HCT116 (cell line): ENCODE measurements around the gene RIMKLA. TPM values are rescaled to one million over a fixed set of nuclear protein-coding genes. Genes with fewer than 3 reads are reported as not detected.

Source experiments
- ATAC-seq: fragments of 200-7000 bp; cut with Tn5 transposase; 2 replicates; pipeline ENCODE4 v1.9.1; 2020; ENCODE audit warnings: mild to moderate bottlenecking, moderate library complexity
- Bru-seq: library from RNA; stranded (reverse); fragments of 400-500 nt; gene quantifications from one replicate; lab custom pipeline; 2021; lab: Mats Ljungman, UMichigan
- BruChase-seq, 2 experiments: library from RNA; stranded (reverse); fragments of 400-500 nt; gene quantifications; one replicate each; lab custom pipeline; 2021; lab: Mats Ljungman, UMichigan
- BruUV-seq: library from RNA; stranded (reverse); fragments of 400-500 nt; replicated peaks from 2 replicates; lab custom pipeline; 2021; lab: Mats Ljungman, UMichigan
- CTCF ChIA-PET: fragments of 300-600 bp; sonication (Branson Sonifier 250); formaldehyde crosslinking; loops from one replicate; lab custom pipeline; 2021; ENCODE audit warnings: antibody characterized with exemption; lab: Charles Lee
- POLR2A ChIA-PET: fragments of 300-600, 350-600 bp; sonication (Branson Sonifier 250); formaldehyde crosslinking; loops from one replicate; lab custom pipeline; 2021; ENCODE audit warnings: antibody characterized with exemption; lab: Charles Lee
- RAD21 ChIA-PET, 2 experiments: fragments of 300-600 bp; sonication (Branson Sonifier 250); formaldehyde crosslinking; loops; one replicate each; lab custom pipeline; 2023; ENCODE audit warnings: low total read pairs in 2 of 2; ENCODE audit not compliant: uncharacterized antibody in 2 of 2, unreplicated experiment in 2 of 2, low non-redundant PET in 1 of 2; lab: Charles Lee
- DNase-seq: peaks from one replicate; pipeline ENCODE4 v3.0.0-alpha.2; 2010; ENCODE audit warnings: low read depth, low spot score
- H2AFZ ChIP-seq: fragments of 200-600 bp; shearing (Covaris generic), sonication (generic); 2 replicates; pipeline ENCODE4 v1.6.1; 2017; ENCODE audit warnings: low read depth, mixed run types, mixed read lengths, antibody characterized with exemption, low read length; ENCODE audit not compliant: poor library complexity, severe bottlenecking
- H3K27ac ChIP-seq: 2 replicates; pipeline ENCODE4 v1.5.1; 2012; ENCODE audit warnings: low read depth, low read length
- H3K27me3 ChIP-seq: fragments of 200-600 bp; sonication (generic); 2 replicates; pipeline ENCODE4 v1.6.1; 2016; ENCODE audit warnings: mixed run types, low read length, mixed read lengths; ENCODE audit not compliant: insufficient read depth
- H3K36me3 ChIP-seq, 2 experiments: fragments of 200-500 bp in 1 of 2; fragments of 200-600 bp in 1 of 2; sonication (Bioruptor generic) in 1 of 2; sonication (generic) in 1 of 2; 2 replicates each; pipeline versions ENCODE4 v1.5.1 to v1.6.1; 2014 to 2016; ENCODE audit warnings: low read length in 2 of 2, inconsistent platforms in 1 of 2, mixed read lengths in 1 of 2, mixed run types in 1 of 2; ENCODE audit not compliant: insufficient read depth in 2 of 2, control insufficient read depth in 1 of 2
- H3K4me1 ChIP-seq, 2 experiments: fragments of 200-600 bp in 1 of 2; sonication (generic) in 1 of 2; 2 replicates each; pipeline versions ENCODE4 v1.5.1 to v1.6.1; 2012 to 2017; ENCODE audit warnings: low read length in 2 of 2, inconsistent platforms in 1 of 2, mild to moderate bottlenecking in 1 of 2, mixed read lengths in 1 of 2, mixed run types in 1 of 2, moderate library complexity in 1 of 2; ENCODE audit not compliant: insufficient read depth in 2 of 2, control insufficient read depth in 1 of 2
- H3K4me2 ChIP-seq: fragments of 200-600 bp; sonication (generic); 2 replicates; pipeline ENCODE4 v1.6.1; 2017; ENCODE audit warnings: mixed run types, low read length, mixed read lengths
- H3K4me3 ChIP-seq, 2 experiments: fragments of 200-600 bp in 1 of 2; sonication (generic) in 1 of 2; replicated peaks in 1 of 2; 2 replicates each; pipeline ENCODE4 v1.5.1; 2011 to 2016; ENCODE audit warnings: low read length in 2 of 2, control low read depth in 1 of 2, low read depth in 1 of 2, mild to moderate bottlenecking in 1 of 2, mixed read lengths in 1 of 2, mixed run types in 1 of 2
- H3K79me2 ChIP-seq: fragments of 200-600 bp; sonication (generic); 2 replicates; pipeline ENCODE4 v1.6.1; 2017; ENCODE audit warnings: mild to moderate bottlenecking, mixed run types, low read length, moderate library complexity, mixed read lengths; ENCODE audit not compliant: insufficient read depth
- H3K9ac ChIP-seq: fragments of 200-600 bp; sonication (generic); 2 replicates; pipeline ENCODE4 v1.6.1; 2016; ENCODE audit warnings: low read length, mixed read lengths
- H3K9me2 ChIP-seq: fragments of 200-600 bp; sonication (generic), shearing (Covaris generic); 2 replicates; pipeline ENCODE4 v1.6.1; 2017; ENCODE audit warnings: mixed run types, mild to moderate bottlenecking, moderate library complexity; ENCODE audit not compliant: insufficient read depth
- H3K9me3 ChIP-seq, 2 experiments: fragments of 200-500 bp in 1 of 2; fragments of 200-600 bp in 1 of 2; sonication (Bioruptor generic) in 1 of 2; sonication (generic) in 1 of 2; 2 replicates each; pipeline ENCODE4 v1.6.1; 2014 to 2017; ENCODE audit warnings: low read length in 2 of 2, mixed read lengths in 2 of 2, inconsistent platforms in 1 of 2, low read depth in 1 of 2, mild to moderate bottlenecking in 1 of 2, mixed run types in 1 of 2, moderate library complexity in 1 of 2; ENCODE audit not compliant: control insufficient read depth in 1 of 2, insufficient read depth in 1 of 2
- H4K20me1 ChIP-seq: fragments of 200-600 bp; sonication (generic), shearing (Covaris generic); 2 replicates; pipeline ENCODE4 v1.6.1; 2017; ENCODE audit warnings: mixed run types, mild to moderate bottlenecking, moderate library complexity; ENCODE audit not compliant: insufficient read depth
- FOSL1 ChIP-seq: IDR thresholded peaks from 2 replicates; pipeline ENCODE4 v1.6.1; 2012; ENCODE audit warnings: low read depth
- POLR2AphosphoS5 ChIP-seq: IDR thresholded peaks from 2 replicates; pipeline ENCODE4 v1.6.1; 2011; ENCODE audit warnings: mild to moderate bottlenecking, low read depth, low read length, moderate library complexity
- RAD21 ChIP-seq: IDR thresholded peaks from 2 replicates; pipeline ENCODE4 v1.6.1; 2012; ENCODE audit warnings: low read depth, mild to moderate bottlenecking
- intact Hi-C: fragments of 100-400 bp; cut with micrococcal nuclease; formaldehyde crosslinking; loops from 2 replicates; pipeline ENCODE4 v1.10.0; 2022
- long read RNA-seq: library from polyadenylated mRNA; unstranded; transcript quantifications from one replicate; pipeline ENCODE4 v2.0.0, GENCODE V29; 2021; ENCODE audit not compliant: unreplicated experiment
- polyA plus RNA-seq: library from polyadenylated mRNA; unstranded; fragments of >200 nt; gene quantifications from 2 replicates; pipeline ENCODE4 v1.2.1, GENCODE V29; 2012; ENCODE audit warnings: missing spikeins
- total RNA-seq: library from RNA; stranded (reverse); gene quantifications from one replicate; pipeline ENCODE4 v1.2.1, GENCODE V29; 2021; ENCODE audit not compliant: unreplicated experiment
- TF ChIP-seq, protein P1 (sequence below): IDR thresholded peaks from 2 replicates; pipeline ENCODE4 v1.6.1; 2012
- TF ChIP-seq, protein P2 (sequence below): IDR thresholded peaks from 2 replicates; pipeline ENCODE4 v1.6.1; 2012

Gene RIMKLA, protein sequence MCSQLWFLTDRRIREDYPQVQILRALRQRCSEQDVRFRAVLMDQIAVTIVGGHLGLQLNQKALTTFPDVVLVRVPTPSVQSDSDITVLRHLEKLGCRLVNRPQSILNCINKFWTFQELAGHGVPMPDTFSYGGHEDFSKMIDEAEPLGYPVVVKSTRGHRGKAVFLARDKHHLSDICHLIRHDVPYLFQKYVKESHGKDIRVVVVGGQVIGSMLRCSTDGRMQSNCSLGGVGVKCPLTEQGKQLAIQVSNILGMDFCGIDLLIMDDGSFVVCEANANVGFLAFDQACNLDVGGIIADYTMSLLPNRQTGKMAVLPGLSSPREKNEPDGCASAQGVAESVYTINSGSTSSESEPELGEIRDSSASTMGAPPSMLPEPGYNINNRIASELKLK
- total RNA-seq (4.9 TPM), Bru-seq, nascent RNA (percentile 36 among the genes with signal in this experiment), BruChase-seq, experiment 1, labeled RNA remaining after a 6-hour chase (percentile 48 among the genes with signal in this experiment), BruChase-seq, experiment 2, labeled RNA remaining after a 2-hour chase (percentile 40 among the genes with signal in this experiment)
- polyA plus RNA-seq: 3.7 and 5.1 TPM in 2 replicates
- long read RNA-seq, full-length matches to known transcripts: 10 of 14 reads
- long read RNA-seq, partial matches to known transcripts: 2 of 14 reads
- long read RNA-seq, other reads (novel, unspliced or antisense): 2 of 14 reads

DNA sequence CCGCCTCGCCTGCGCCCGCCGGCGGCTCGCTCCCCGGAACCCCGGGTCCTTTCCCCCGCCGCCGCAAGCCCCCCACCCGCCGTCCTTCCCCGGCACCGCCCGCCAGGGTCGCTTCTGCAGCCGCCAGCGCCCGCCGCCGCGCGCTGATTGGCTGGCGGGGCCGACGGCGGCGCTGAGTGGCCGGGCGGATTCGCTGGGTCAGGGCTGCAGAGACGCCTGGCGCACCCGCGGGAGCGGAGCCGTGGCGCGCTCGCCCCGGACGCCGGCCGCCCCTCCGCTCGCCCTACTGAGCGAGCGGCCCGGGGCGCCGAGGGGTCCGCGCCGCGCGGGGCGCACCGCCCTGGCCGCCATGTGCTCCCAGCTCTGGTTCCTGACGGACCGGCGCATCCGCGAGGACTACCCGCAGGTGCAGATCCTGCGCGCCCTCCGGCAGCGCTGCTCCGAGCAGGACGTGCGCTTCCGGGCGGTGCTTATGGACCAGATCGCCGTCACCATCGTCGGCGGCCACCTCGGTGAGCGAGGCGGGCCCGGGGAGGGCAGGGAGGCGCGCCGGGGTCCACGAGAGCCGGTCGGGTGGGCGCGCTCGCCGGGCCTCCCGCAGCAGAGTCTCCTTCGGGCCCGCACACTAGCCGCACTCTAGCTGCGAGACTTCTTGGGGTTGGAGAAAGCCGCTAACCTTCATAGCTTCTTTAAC, at the start of gene RIMKLA:
Gene RIMKLA, plus strand, starts transcription at position 207 of the 694 bp plus-strand sequence. Its CDS starts 143 bp downstream, at position 350.
- H3K27ac ChIP-seq: peak within 1 kb of the TSS; percentile 29; the same call in 1 of the 2 replicates
- CTCF ChIA-PET: no interaction called here
- H3K4me3 ChIP-seq: peak within 1 kb of the TSS; percentile 45 to 61
- no peak for DNase-seq
- H3K9me2 ChIP-seq: no peaks in the 10 kb centered on the region
- H3K4me2 ChIP-seq: peak within 1 kb of the TSS; percentile 85
- BruUV-seq: no TSS peak
- H3K9ac ChIP-seq: peak within 1 kb of the TSS; percentile 37
- intact Hi-C loops: no loop called here
- H3K9me3 ChIP-seq: no peaks in the 10 kb centered on the region
- peak within 1 kb of the TSS; percentile 45 for H2AFZ ChIP-seq
- POLR2A ChIA-PET: no interaction called here
- ATAC-seq: peak; percentile 95
- no peaks in the 10 kb centered on the region for H3K36me3 ChIP-seq
- H3K27me3 ChIP-seq: no peaks in the 10 kb centered on the region
- TF ChIP-seq RAD21: no peak
- TF ChIP-seq, protein P1, sequence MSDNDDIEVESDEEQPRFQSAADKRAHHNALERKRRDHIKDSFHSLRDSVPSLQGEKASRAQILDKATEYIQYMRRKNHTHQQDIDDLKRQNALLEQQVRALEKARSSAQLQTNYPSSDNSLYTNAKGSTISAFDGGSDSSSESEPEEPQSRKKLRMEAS: peak; percentile 57
- TF ChIP-seq FOSL1: no peak
- TF ChIP-seq, protein P2, sequence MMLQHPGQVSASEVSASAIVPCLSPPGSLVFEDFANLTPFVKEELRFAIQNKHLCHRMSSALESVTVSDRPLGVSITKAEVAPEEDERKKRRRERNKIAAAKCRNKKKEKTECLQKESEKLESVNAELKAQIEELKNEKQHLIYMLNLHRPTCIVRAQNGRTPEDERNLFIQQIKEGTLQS: no peak
- TF ChIP-seq POLR2AphosphoS5: peak; percentile 46; the same call in 1 of the 2 replicates
- RAD21 ChIA-PET: no interaction called here
- no peaks in the 10 kb centered on the region for H3K79me2 ChIP-seq
- no peaks in the 10 kb centered on the region for H4K20me1 ChIP-seq
- peaks cover 0 to 25% of the 10 kb centered on the region in 2 experiments; a peak in 3 of 4 replicates for H3K4me1 ChIP-seq
